H1 (cell line): ENCODE results near the gene LPP. TPM values are rescaled to one million over a fixed set of nuclear protein-coding genes. Genes with fewer than 3 reads are reported as not detected.

Experiments used
- ASH2L ChIP-seq: fragments of 200-600, 300-600 bp; sonication (generic); IDR thresholded peaks from one replicate; pipeline ENCODE4 v1.7.1; 2017; ENCODE audit warnings: low read length
- ATF2 ChIP-seq: IDR thresholded peaks from 2 replicates; pipeline ENCODE4 v1.6.1; 2012; ENCODE audit warnings: low read length, inconsistent platforms
- CEBPB ChIP-seq: IDR thresholded peaks from 2 replicates; pipeline ENCODE4 v1.6.1; 2012; ENCODE audit warnings: low read depth, low read length
- CTBP2 ChIP-seq: IDR thresholded peaks from 2 replicates; pipeline ENCODE4 v1.7.0; 2011; ENCODE audit warnings: borderline replicate concordance, mild to moderate bottlenecking, moderate library complexity, mixed read lengths, low read length; ENCODE audit not compliant: insufficient read depth, insufficient read length
- HDAC6 ChIP-seq: IDR thresholded peaks from one replicate; pipeline ENCODE4 v1.7.1; 2012; ENCODE audit warnings: low read depth, mild to moderate bottlenecking, inconsistent platforms, low read length, moderate library complexity
- JUN ChIP-seq: IDR thresholded peaks from 2 replicates; pipeline ENCODE4 v1.6.1; 2011; ENCODE audit warnings: low read depth, mild to moderate bottlenecking, improper control_type of control experiment, low read length
- KDM5A ChIP-seq: fragments of 200-600 bp; IDR thresholded peaks from 2 replicates; pipeline ENCODE4 v1.7.1; 2012; ENCODE audit warnings: mild to moderate bottlenecking, low read length, inconsistent platforms, mixed read lengths
- SIN3A ChIP-seq, 2 experiments: IDR thresholded peaks in 1 of 2; conservative IDR thresholded peaks in 1 of 2; 2 replicates each; pipeline ENCODE4 v1.6.1; 2011 to 2012; ENCODE audit warnings: low read length in 2 of 2, improper control_type of control experiment in 1 of 2, low read depth in 1 of 2, mild to moderate bottlenecking in 1 of 2
- TAF7 ChIP-seq: optimal IDR thresholded peaks from 2 replicates; pipeline ENCODE3; 2011; ENCODE audit warnings: low read depth, mild to moderate bottlenecking, inconsistent platforms, low read length, moderate library complexity, borderline replicate concordance
- polyA plus RNA-seq, 7 experiments: library from polyadenylated mRNA; depleted of rRNA in 3 of 7; stranded (reverse) in 5 of 7; unstranded in 2 of 7; fragments of >200 nt in 5 of 7; fragments of 200-250 nt in 2 of 7; gene quantifications; 1 replicate in 5 of 7; 2 replicates in 1 of 7; 4 replicates in 1 of 7; pipeline versions ENCODE4 v1.2.1 to v1.2.3, GENCODE V29; 2011 to 2013; ENCODE audit warnings: missing spikeins in 2 of 7, mixed read lengths in 2 of 7
- total RNA-seq: library from RNA; stranded (reverse); fragmentation: NEBNext Ultra II Directional; extraction: Animal tissue kit (Norgen Biotek cat#: 25700); gene quantifications from 2 replicates; pipeline ENCODE4 v1.2.1, GENCODE V29; 2021
- TF ChIP-seq, protein P1 (sequence below): IDR thresholded peaks from 2 replicates; pipeline ENCODE4 v1.6.1; 2011; ENCODE audit warnings: low read depth, mild to moderate bottlenecking, low read length; ENCODE audit not compliant: insufficient read depth
- TF ChIP-seq, protein P2 (sequence below), 3 experiments: IDR thresholded peaks; 1 replicate in 2 of 3; 2 replicates in 1 of 3; pipeline versions ENCODE4 v1.5.1 to v1.6.1; 2011; ENCODE audit warnings: low read length in 3 of 3, mild to moderate bottlenecking in 3 of 3, inconsistent platforms in 2 of 3, low read depth in 1 of 3, moderate library complexity in 1 of 3; ENCODE audit not compliant: insufficient read depth in 1 of 3; ENCODE audit errors: control extremely low read depth in 1 of 3

Gene LPP
- total and polyA plus RNA-seq, 2 of the 8 experiments (the other 6 are each of a cell fraction or from before 2014, with no cell fraction given), result 10.0 to 53.3 TPM

GRCh38 chr3:188671971-188672370 lies 518.0 kb downstream of the LPP start (continued):
- TF ChIP-seq, protein P1, sequence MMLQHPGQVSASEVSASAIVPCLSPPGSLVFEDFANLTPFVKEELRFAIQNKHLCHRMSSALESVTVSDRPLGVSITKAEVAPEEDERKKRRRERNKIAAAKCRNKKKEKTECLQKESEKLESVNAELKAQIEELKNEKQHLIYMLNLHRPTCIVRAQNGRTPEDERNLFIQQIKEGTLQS, result no peak
- TF ChIP-seq ASH2L (no peak), TAF7 (no peak), CTBP2 (no peak), SIN3A (conservative IDR thresholded peaks at IDR 0.05 in 1 of 2, IDR thresholded peaks at IDR 0.05 in 1 of 2; ENCODE audit: low read depth in 1 of 2, low read length in 2 of 2) (no peak), CEBPB (no peak), HDAC6 (no peak), KDM5A (no peak), ATF2 (no peak), JUN (no peak)
- TF ChIP-seq, protein P2, sequence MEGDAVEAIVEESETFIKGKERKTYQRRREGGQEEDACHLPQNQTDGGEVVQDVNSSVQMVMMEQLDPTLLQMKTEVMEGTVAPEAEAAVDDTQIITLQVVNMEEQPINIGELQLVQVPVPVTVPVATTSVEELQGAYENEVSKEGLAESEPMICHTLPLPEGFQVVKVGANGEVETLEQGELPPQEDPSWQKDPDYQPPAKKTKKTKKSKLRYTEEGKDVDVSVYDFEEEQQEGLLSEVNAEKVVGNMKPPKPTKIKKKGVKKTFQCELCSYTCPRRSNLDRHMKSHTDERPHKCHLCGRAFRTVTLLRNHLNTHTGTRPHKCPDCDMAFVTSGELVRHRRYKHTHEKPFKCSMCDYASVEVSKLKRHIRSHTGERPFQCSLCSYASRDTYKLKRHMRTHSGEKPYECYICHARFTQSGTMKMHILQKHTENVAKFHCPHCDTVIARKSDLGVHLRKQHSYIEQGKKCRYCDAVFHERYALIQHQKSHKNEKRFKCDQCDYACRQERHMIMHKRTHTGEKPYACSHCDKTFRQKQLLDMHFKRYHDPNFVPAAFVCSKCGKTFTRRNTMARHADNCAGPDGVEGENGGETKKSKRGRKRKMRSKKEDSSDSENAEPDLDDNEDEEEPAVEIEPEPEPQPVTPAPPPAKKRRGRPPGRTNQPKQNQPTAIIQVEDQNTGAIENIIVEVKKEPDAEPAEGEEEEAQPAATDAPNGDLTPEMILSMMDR (IDR thresholded peaks at IDR 0.05; ENCODE audit: control extremely low read depth in 1 of 3, insufficient read depth in 1 of 3, low read depth in 1 of 3, low read length in 3 of 3), result no peak
- TF ChIP-seq, all 59 proteins: peak for 0
